Measurements from ENCODE around the gene NAPSA. TPM values are rescaled to one million over a fixed set of nuclear protein-coding genes. Genes with fewer than 3 reads are reported as not detected.

NAPSA gene
- total and polyA plus RNA-seq, 9 of the 15 experiments (the other 6 are each of a cell fraction or from before 2014, with no cell fraction given), result 0.25 to 1.9 (median 0.69) TPM

GRCh38 chr19:50371914-50372475 lies 6.6 kb upstream of the NAPSA start:
- H2AFZ ChIP-seq (ENCODE audit: low read depth, low read length), result 0 out of 2 replicates have a peak overlapping the region, but pooled peaks have one; percentile 42
- peak overlapping the region; percentile 100 for H3K27ac ChIP-seq (ENCODE audit: extremely low read depth, low read depth, low read length)
- no peaks in the 10 kb centered on the region for H3K9me1 ChIP-seq (ENCODE audit: control insufficient read depth, insufficient read depth, low read length)
- intact Hi-C loops (cut with micrococcal nuclease), result no loop called here
- 56% methylated on average over 10 of the region's 10 CpGs for WGBS (ENCODE audit: insufficient coverage, low coverage, missing lambda C conversion rate)
- no peak overlapping the region for H3K4me2 ChIP-seq (ENCODE audit: insufficient read depth, low read length)
- ChIA-PET POLR2A (interaction anchor here (1.1 to 1.4 kb wide), 2 partner anchors 11 to 12 kb away, joined by 3 to 4 read pairs; no protein-coding TSS in a partner anchor), CTCF (ENCODE audit: low intra/inter-chr PET ratio) (no interaction called here)
- no peaks in the 10 kb centered on the region for H3K36me3 ChIP-seq (ENCODE audit: control insufficient read depth, insufficient read depth, low read length)
- DNase-seq (ENCODE audit: extremely low read depth in 1 of 4, low spot score in 3 of 4) (no peak), ATAC-seq (no peak), FAIRE-seq (no peak)
- peaks cover 34 to 44% of the 10 kb centered on the region in 2 experiments for H3K4me1 ChIP-seq (replicated peaks in 1 of 2; ENCODE audit: control insufficient read depth in 2 of 2, insufficient read depth in 2 of 2, low read length in 2 of 2)
- no peak overlapping the region for H3K4me3 ChIP-seq
- peaks cover 14% of the 10 kb centered on the region; the same call in 2 of the 3 replicates for H3K79me2 ChIP-seq (ENCODE audit: control insufficient read depth, insufficient read depth, low read length)
- no peaks in the 10 kb centered on the region for H3K9me3 ChIP-seq (replicated peaks; ENCODE audit: control insufficient read depth, insufficient read depth, low read depth, low read length)
- BruUV-seq (replicated peaks), result no TSS peak
- in situ Hi-C loops (cut with MboI), result no loop called here
- H3K9ac ChIP-seq (ENCODE audit: insufficient read depth in 1 of 2, low read depth in 2 of 2, low read length in 2 of 2), result peak overlapping the region in 1 of 2 experiments; percentile 54; a peak in 1 of 4 replicates
- TF ChIP-seq KDM2B (CRISPR knock-in tag; IDR thresholded peaks at IDR 0.05) (no peak), CEBPG (CRISPR knock-in tag; IDR thresholded peaks at IDR 0.05) (peak; percentile 61; the same call in 1 of the 2 replicates), CEBPG (tag; conservative IDR thresholded peaks at IDR 0.05 in 1 of 2, IDR thresholded peaks at IDR 0.05 in 1 of 2) (no peak), TFAP4 (CRISPR knock-in tag; IDR thresholded peaks at IDR 0.05; ENCODE audit: borderline replicate concordance) (no peak), NR4A1 (CRISPR knock-in tag; IDR thresholded peaks at IDR 0.05) (no peak), NR4A1 (tag; IDR thresholded peaks at IDR 0.05) (0 out of 2 replicates have a peak, but pooled peaks have one; percentile 22), FOXJ3 (CRISPR knock-in tag; IDR thresholded peaks at IDR 0.05) (no peak)
- TF ChIP-seq, protein P1, sequence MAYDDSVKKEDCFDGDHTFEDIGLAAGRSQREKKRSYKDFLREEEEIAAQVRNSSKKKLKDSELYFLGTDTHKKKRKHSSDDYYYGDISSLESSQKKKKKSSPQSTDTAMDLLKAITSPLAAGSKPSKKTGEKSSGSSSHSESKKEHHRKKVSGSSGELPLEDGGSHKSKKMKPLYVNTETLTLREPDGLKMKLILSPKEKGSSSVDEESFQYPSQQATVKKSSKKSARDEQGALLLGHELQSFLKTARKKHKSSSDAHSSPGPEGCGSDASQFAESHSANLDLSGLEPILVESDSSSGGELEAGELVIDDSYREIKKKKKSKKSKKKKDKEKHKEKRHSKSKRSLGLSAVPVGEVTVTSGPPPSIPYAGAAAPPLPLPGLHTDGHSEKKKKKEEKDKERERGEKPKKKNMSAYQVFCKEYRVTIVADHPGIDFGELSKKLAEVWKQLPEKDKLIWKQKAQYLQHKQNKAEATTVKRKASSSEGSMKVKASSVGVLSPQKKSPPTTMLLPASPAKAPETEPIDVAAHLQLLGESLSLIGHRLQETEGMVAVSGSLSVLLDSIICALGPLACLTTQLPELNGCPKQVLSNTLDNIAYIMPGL (CRISPR knock-in tag; IDR thresholded peaks at IDR 0.05), result no peak
- TF ChIP-seq, protein P2, sequence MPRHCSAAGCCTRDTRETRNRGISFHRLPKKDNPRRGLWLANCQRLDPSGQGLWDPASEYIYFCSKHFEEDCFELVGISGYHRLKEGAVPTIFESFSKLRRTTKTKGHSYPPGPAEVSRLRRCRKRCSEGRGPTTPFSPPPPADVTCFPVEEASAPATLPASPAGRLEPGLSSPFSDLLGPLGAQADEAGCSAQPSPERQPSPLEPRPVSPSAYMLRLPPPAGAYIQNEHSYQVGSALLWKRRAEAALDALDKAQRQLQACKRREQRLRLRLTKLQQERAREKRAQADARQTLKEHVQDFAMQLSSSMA (CRISPR knock-in tag; IDR thresholded peaks at IDR 0.05), result no peak
- H4K20me1 ChIP-seq (replicated peaks; ENCODE audit: control insufficient read depth, insufficient read depth, low read length), result no peaks in the 10 kb centered on the region
- no peaks in the 10 kb centered on the region for H3K27me3 ChIP-seq (ENCODE audit: control insufficient read depth in 2 of 2, insufficient read depth in 2 of 2, low read length in 2 of 2)

All from K562 (cell line).